Thyroid gland (tissue), 4 donors: ENCODE results near the gene ANO7.

Experiments
- POLR2A ChIP-seq, 2 donors: fragments of 450-650 bp; IDR thresholded peaks; one replicate each; pipeline ENCODE4 v1.6.1; 2017; ENCODE audit warnings: antibody characterized with exemption in 2 of 2, mild to moderate bottlenecking in 2 of 2, moderate library complexity in 1 of 2
- TF ChIP-seq, protein P1 (sequence below), 6 experiments: fragments of 200-600 bp in 3 of 6; fragments of 450-650 bp in 3 of 6; sonication (generic) in 3 of 6; IDR thresholded peaks; one replicate each; pipeline ENCODE4 v1.5.1; 2016 to 2019; ENCODE audit warnings: antibody characterized with exemption in 6 of 6, mild to moderate bottlenecking in 2 of 6, inconsistent platforms in 1 of 6, moderate library complexity in 1 of 6

DNA sequence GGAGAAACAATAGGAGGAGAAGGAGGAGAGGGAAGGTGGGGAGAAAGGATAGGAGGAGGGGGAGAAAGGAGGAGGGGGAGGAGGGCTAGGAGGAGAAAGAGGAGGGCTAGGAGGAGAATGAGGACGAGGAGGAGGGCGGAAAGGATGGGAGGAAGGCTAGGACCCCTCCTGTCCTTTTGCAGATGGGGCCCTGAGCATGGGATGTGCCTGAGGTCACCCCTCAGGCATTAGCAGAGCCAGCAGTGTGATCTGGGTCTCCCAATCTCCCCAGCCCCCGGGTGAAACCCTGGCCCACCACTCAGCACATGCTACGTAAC lies 601 bp upstream of the ANO7 start:
- TF ChIP-seq, protein P1, sequence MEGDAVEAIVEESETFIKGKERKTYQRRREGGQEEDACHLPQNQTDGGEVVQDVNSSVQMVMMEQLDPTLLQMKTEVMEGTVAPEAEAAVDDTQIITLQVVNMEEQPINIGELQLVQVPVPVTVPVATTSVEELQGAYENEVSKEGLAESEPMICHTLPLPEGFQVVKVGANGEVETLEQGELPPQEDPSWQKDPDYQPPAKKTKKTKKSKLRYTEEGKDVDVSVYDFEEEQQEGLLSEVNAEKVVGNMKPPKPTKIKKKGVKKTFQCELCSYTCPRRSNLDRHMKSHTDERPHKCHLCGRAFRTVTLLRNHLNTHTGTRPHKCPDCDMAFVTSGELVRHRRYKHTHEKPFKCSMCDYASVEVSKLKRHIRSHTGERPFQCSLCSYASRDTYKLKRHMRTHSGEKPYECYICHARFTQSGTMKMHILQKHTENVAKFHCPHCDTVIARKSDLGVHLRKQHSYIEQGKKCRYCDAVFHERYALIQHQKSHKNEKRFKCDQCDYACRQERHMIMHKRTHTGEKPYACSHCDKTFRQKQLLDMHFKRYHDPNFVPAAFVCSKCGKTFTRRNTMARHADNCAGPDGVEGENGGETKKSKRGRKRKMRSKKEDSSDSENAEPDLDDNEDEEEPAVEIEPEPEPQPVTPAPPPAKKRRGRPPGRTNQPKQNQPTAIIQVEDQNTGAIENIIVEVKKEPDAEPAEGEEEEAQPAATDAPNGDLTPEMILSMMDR (IDR thresholded peaks at IDR 0.05), result no peak
- TF ChIP-seq POLR2A (IDR thresholded peaks at IDR 0.05), result no peak
